Non-pigmented ciliary epithelial cell (primary cell): ENCODE measurements around the gene TM4SF18.
A peak's percentile ranks its signal among the peaks of the same experiment; 100 is the strongest.
"Not testable (repeated sequence)": the region's sequence is repeated elsewhere in the genome, so short reads cannot be mapped to it uniquely, and the experiment has no call there.

Experiments used
- DNase-seq: peaks from one replicate; pipeline ENCODE4 v3.0.0-alpha.2; 2010; ENCODE audit warnings: low read depth

Gene TM4SF18

GRCh38 chr3:149333176-149333859 lies at the start of gene TM4SF18:
TM4SF18 (minus strand) TSS chr3:149333636; CDS start chr3:149333382, 254 bp downstream.
- no peak for DNase-seq

- no peak for DNase-seq
Measured at GRCh38 chr3:149382518-149382917, 49.1 kb upstream of the TM4SF18 start.

- DNase-seq: peak; percentile 84
Measured at GRCh38 chr3:149382101-149382467, 48.6 kb upstream of the TM4SF18 start.

GRCh38 chr3:149381173-149382100 lies 48.0 kb upstream of the TM4SF18 start:
- no peak for DNase-seq

- not testable (repeated sequence) for DNase-seq
Measured at GRCh38 chr3:149380220-149380619, 46.8 kb upstream of the TM4SF18 start.

GRCh38 chr3:149378478-149379309 lies 45.3 kb upstream of the TM4SF18 start:
- no peak for DNase-seq

GRCh38 chr3:149377408-149378364 lies 44.2 kb upstream of the TM4SF18 start, which contains the start of gene TM4SF1:
TM4SF1 (minus strand) TSS chr3:149377649; CDS start chr3:149377547, 102 bp downstream.
- DNase-seq: no peak

- DNase-seq: no peak
Measured at GRCh38 chr3:149376718-149377407, 43.4 kb upstream of the TM4SF18 start.

- DNase-seq: no peak
Measured at GRCh38 chr3:149375501-149376196, 42.2 kb upstream of the TM4SF18 start.

- DNase-seq: no peak
Measured at GRCh38 chr3:149374793-149375500, 41.5 kb upstream of the TM4SF18 start.

- DNase-seq: no peak
Measured at GRCh38 chr3:149374391-149374790, 41.0 kb upstream of the TM4SF18 start.

GRCh38 chr3:149373235-149374125 lies 40.0 kb upstream of the TM4SF18 start:
- DNase-seq: no peak

- DNase-seq: no peak
Measured at GRCh38 chr3:149371723-149372114, 38.3 kb upstream of the TM4SF18 start.

GRCh38 chr3:149371001-149371722 lies 37.7 kb upstream of the TM4SF18 start:
- DNase-seq: no peak

GRCh38 chr3:149369991-149370866 lies 36.8 kb upstream of the TM4SF18 start:
- no peak for DNase-seq
